C4-2B (cell line): ENCODE results near the gene MYLK4.

Experiments used
- CTCF ChIP-seq: fragments of 450-650 bp; conservative IDR thresholded peaks from 2 replicates; pipeline ENCODE4 v1.5.1; 2017; ENCODE audit warnings: mild to moderate bottlenecking
- ZFX ChIP-seq: fragments of 450-650 bp; IDR thresholded peaks from 2 replicates; pipeline ENCODE4 v1.6.1; 2017

DNA sequence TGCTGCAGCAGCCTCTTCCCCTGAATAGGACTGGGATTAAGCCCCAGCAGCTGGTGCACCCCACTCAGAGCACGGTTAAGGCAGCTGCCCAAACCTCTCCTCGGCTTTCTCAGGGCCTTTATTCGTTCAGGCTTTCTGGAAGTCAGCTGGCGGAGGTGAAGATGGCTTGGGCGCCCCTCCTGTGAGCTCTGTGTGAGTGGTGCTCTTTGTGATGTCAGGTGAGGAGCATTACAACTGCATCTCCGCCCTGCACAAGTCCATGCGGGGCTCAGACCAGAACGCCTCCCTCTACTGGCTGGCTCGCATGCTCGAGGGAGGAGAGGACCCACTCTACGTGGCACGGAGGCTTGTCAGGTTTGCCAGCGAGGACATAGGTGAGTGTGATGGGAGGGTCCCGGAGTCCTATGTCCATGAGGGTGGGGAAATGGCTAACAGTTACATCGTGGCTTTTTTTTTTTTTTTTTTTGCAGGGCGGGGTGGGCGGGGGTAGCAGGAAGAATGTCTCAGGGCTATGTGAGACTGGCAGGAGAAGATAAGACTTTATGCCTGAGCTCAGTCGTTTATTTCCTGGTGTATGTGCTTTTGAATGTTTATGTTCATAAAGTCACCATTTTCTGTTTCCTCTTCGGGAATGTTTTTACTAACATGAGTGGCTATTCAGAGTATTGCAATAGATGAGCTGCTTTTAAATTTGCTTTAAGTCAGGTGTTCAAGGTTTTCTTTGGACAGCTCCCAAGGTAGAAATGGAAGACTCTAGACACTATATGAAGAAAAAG lies 32.7 kb upstream of the MYLK4 start:
- TF ChIP-seq CTCF (no peak), ZFX (no peak)
